Fibroblast of the aortic adventitia (primary cell): ENCODE data around the gene HPS6. TPM values are rescaled to one million over a fixed set of nuclear protein-coding genes. Genes with fewer than 3 reads are reported as not detected.

ENCODE experiments used
- DNase-seq: peaks from one replicate; pipeline ENCODE4 v3.0.0-alpha.2; 2010; ENCODE audit warnings: low read depth
- H3K4me3 ChIP-seq: 2 replicates; pipeline ENCODE4 v1.5.1; 2011; ENCODE audit warnings: low read depth, mild to moderate bottlenecking, control low read depth, low read length, moderate library complexity
- total RNA-seq: library from RNA; depleted of rRNA; stranded (reverse); fragments of >200 nt; gene quantifications from 2 replicates; pipeline ENCODE4 v1.2.3, GENCODE V29; 2012; ENCODE audit warnings: low replicate concordance
- TF ChIP-seq, protein P1 (sequence below): IDR thresholded peaks from 2 replicates; pipeline ENCODE4 v1.5.1; 2011; ENCODE audit warnings: mild to moderate bottlenecking, low read length, control low read depth, inconsistent platforms; ENCODE audit not compliant: insufficient read depth

HPS6 gene
- total RNA-seq, 1 donor, result 18.2 TPM

- no peak for DNase-seq
- TF ChIP-seq, protein P1, sequence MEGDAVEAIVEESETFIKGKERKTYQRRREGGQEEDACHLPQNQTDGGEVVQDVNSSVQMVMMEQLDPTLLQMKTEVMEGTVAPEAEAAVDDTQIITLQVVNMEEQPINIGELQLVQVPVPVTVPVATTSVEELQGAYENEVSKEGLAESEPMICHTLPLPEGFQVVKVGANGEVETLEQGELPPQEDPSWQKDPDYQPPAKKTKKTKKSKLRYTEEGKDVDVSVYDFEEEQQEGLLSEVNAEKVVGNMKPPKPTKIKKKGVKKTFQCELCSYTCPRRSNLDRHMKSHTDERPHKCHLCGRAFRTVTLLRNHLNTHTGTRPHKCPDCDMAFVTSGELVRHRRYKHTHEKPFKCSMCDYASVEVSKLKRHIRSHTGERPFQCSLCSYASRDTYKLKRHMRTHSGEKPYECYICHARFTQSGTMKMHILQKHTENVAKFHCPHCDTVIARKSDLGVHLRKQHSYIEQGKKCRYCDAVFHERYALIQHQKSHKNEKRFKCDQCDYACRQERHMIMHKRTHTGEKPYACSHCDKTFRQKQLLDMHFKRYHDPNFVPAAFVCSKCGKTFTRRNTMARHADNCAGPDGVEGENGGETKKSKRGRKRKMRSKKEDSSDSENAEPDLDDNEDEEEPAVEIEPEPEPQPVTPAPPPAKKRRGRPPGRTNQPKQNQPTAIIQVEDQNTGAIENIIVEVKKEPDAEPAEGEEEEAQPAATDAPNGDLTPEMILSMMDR, result no peak
- H3K4me3 ChIP-seq, result peak overlapping the region; percentile 14
These were observed 2.2 kb downstream of the HPS6 start for GRCh38 chr10:102067091-102067916.

- H3K4me3 ChIP-seq, result no peak overlapping the region
- TF ChIP-seq, protein P1, result no peak
- DNase-seq, result peak; percentile 27
These were observed 3.1 kb downstream of the HPS6 start for GRCh38 chr10:102068216-102068615.

DNA sequence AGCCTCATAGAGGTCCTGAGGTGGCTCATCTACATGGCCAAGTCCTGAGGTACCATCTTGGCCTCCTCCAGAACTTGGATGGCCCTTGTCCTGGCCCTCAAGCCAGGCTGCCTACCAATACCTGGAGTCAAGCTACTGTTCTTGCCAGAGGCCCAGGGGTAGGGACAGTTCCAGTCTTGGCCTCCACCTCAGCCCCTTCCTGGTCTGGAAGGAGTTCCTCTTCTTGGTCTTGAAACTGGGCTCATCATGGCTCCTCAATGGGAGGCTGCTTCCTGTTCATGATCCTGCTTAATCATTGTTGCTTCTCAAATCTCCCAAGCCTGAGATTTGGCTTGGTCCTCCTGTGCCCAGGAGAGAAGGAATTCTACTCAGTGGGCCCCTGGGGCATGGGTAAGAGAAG lies 3.9 kb downstream of the HPS6 start:
- no peak for DNase-seq
- TF ChIP-seq, protein P1, result no peak
- no peak overlapping the region for H3K4me3 ChIP-seq

DNA sequence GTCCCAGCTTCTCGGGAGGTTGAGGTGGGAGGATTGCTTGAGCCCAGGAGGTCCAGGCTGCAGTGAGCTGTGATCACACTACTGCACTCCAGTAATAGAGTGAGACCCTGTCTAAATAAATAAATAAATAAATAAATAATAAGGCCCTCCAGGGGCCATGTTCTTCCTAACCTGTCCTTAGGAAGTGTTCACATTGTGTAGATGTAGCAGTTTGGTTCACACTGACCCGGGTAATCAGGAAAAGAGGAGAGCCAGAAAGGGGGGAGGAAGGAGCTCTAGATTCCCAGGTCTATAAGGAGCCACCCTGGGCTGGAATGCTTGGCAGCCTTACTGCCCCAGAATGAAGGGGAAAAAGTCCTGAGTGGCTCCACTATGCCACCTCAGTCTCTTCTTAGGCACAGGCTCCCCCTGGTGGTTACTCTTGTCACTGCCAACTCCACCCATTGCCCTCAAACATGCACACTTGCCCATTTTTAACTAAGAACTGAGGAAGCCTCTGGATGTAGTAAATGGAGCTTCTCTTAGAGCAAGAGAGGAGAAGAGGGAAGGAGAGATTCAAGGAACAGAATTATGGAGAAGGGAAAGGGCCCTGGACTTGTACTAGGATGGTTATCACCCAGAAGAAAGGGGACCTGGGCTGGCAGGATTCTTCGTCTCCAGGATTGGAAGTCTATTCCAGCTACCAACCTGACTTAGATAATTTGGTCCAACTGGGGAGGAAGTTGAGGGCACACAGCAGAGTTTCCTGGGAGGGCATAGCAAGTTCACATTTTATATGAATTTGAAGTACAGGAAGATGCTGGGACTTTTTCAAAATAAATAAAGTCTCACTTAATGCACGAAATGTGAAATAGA lies 7.8 kb downstream of the HPS6 start:
- TF ChIP-seq, protein P1, result peak; percentile 98
- DNase-seq, result peak; percentile 87
- H3K4me3 ChIP-seq, result no peak overlapping the region

GRCh38 chr10:102083541-102083940 lies 18.4 kb downstream of the HPS6 start:
- TF ChIP-seq, protein P1, result no peak
- DNase-seq, result no peak
- H3K4me3 ChIP-seq, result no peak overlapping the region

GRCh38 chr10:102085336-102085735 lies 20.2 kb downstream of the HPS6 start:
- DNase-seq, result no peak
- TF ChIP-seq, protein P1, result no peak
- H3K4me3 ChIP-seq, result no peak overlapping the region
